ENCODE data around the gene PMFBP1. TPM values are rescaled to one million over a fixed set of nuclear protein-coding genes. Genes with fewer than 3 reads are reported as not detected.

The PMFBP1 gene
- total and polyA plus RNA-seq, 11 donors, result 0.09 to 0.77 (median 0.12) TPM; not detected in 4

DNA sequence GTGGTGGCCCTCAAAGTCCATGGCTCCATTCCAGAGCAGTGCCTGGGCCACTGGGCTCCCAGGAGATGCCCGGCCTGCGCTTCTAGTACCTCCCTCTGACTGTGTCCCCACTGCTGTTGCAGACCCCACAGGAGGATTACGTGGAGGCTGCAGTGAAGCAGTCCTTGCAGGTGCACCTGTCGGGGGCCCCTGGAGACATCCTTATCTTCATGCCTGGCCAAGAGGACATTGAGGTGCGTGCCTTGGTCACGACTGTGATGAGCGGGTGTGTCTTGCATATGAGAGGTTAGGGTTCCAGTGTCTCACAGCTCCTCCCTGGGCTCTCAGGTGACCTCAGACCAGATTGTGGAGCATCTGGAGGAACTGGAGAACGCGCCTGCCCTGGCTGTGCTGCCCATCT is 67.0 kb downstream of the PMFBP1 start:
- 87 to 96% (median 94%) methylated on average over 6 to 9 of the region's 9 CpGs for WGBS, 4 donors
- Histone ChIP-seq H3K36me3 (peaks cover 8 to 100% (median 100%) of the 10 kb centered on the region in 9 donors), H3K27me3 (no peaks in the 10 kb centered on the region), H3K9me3 (no peaks in the 10 kb centered on the region), H3K4me3 (no peak overlapping the region), H3K4me1 (no peaks in the 10 kb centered on the region), H3K27ac (no peak overlapping the region)
- intact Hi-C loops (cut with DNase I), result no loop called here
- TF ChIP-seq, protein P1, sequence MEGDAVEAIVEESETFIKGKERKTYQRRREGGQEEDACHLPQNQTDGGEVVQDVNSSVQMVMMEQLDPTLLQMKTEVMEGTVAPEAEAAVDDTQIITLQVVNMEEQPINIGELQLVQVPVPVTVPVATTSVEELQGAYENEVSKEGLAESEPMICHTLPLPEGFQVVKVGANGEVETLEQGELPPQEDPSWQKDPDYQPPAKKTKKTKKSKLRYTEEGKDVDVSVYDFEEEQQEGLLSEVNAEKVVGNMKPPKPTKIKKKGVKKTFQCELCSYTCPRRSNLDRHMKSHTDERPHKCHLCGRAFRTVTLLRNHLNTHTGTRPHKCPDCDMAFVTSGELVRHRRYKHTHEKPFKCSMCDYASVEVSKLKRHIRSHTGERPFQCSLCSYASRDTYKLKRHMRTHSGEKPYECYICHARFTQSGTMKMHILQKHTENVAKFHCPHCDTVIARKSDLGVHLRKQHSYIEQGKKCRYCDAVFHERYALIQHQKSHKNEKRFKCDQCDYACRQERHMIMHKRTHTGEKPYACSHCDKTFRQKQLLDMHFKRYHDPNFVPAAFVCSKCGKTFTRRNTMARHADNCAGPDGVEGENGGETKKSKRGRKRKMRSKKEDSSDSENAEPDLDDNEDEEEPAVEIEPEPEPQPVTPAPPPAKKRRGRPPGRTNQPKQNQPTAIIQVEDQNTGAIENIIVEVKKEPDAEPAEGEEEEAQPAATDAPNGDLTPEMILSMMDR (IDR thresholded peaks at IDR 0.05), result no peak
- TF ChIP-seq POLR2A (IDR thresholded peaks at IDR 0.05), result no peak
- DNase-seq (no peak), ATAC-seq (no peak)

DNA sequence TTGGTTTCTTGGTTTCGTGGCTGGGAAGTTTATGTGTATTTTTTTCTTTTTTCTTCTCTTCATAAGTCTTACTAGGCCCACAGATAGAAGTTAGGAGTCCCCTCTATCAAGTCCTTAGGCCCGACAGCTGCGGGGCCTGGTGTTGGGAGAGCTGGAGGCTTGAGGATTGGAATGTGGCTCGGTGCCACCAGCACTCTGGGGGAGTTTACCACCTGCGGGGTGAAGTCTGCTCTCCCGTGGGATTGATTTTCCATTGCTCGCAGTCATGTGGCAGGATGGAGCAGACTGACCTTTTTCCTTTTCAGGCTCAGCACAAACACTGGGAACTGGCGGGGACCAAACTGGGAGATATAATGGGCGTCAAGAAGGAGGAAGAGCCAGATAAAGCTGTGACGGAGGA is 70.8 kb downstream of the PMFBP1 start:
- Histone ChIP-seq H3K4me1 (no peaks in the 10 kb centered on the region), H3K9me3 (no peaks in the 10 kb centered on the region), H3K27ac (no peak overlapping the region), H3K27me3 (no peaks in the 10 kb centered on the region), H3K4me3 (no peak overlapping the region), H3K36me3 (peaks cover 2 to 100% (median 100%) of the 10 kb centered on the region in 9 donors)
- intact Hi-C loops (cut with DNase I), result no loop called here
- 50 to 57% (median 57%) methylated on average over 10 of the region's 10 CpGs for WGBS, 4 donors
- no peak for ATAC-seq
- DNase-seq, result no peak
- TF ChIP-seq, protein P1 (IDR thresholded peaks at IDR 0.05), result no peak
- TF ChIP-seq POLR2A (IDR thresholded peaks at IDR 0.05), result no peak

DNA sequence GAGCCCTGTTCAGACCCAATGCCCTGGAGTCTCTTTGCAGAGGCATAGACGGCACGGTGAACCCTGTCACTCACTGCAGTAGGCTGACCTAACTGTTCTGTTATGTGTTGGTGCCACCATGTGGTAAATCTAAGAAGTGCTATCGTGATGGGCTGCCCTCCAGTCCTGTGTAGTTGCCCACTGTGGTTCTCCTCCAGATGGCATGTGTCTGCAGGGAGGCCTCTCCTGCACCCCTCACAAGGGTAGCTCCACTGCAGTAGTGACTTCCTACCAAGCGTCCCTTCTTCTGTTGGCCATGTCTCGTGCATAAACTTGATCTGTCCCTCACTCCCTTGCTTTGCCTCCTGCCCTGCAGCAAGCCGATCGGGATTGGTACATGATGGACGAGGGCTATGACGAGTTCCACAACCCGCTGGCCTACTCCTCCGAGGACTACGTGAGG is 72.6 kb downstream of the PMFBP1 start:
- WGBS, 4 donors, result 65 to 72% (median 69%) methylated on average over 11 to 12 of the region's 12 CpGs
- Histone ChIP-seq H3K27me3 (no peaks in the 10 kb centered on the region), H3K4me3 (no peak overlapping the region), H3K27ac (no peak overlapping the region), H3K9me3 (no peaks in the 10 kb centered on the region), H3K4me1 (peaks cover 4 to 14% (median 10%) of the 10 kb centered on the region in 12 donors), H3K36me3 (peaks cover 0 to 87% (median 84%) of the 10 kb centered on the region in 9 donors)
- ATAC-seq (peak; percentile 63 to 89 (median 84)), DNase-seq (peak in 1 of 5 donors; percentile 34)
- TF ChIP-seq POLR2A (IDR thresholded peaks at IDR 0.05), result no peak
- TF ChIP-seq, protein P1 (IDR thresholded peaks at IDR 0.05), result peak; percentile 32 to 65 (median 48)
- intact Hi-C loops (cut with DNase I), result loop anchor here in 8 of 10 donors (1.0 to 10.0 kb wide), 4 partner anchors 29 to 205 kb away; partner anchors contain the start of gene IST1 (in 1 of the 8)

DNA sequence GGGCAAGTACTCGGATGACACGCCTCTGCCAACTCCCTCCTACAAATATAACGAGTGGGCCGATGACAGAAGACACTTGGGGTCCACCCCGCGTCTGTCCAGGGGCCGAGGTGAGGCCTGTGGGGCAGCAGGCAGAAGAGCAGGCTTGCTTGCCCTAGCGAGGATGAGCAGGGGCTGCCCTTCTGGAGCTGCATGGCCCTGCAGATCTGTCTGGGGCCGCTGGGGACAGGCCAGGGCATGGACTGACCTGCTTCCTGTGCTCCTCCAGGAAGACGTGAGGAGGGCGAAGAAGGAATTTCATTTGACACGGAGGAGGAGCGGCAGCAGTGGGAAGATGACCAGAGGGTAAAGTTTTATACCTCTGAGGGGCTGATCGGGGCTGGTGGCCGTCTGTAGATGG is 73.0 kb downstream of the PMFBP1 start:
- no peak for DNase-seq
- Histone ChIP-seq H3K27ac (no peak overlapping the region), H3K9me3 (no peaks in the 10 kb centered on the region), H3K4me3 (no peak overlapping the region), H3K4me1 (peaks cover 5 to 15% (median 13%) of the 10 kb centered on the region in 12 donors), H3K36me3 (peaks cover 0 to 82% (median 80%) of the 10 kb centered on the region in 9 donors), H3K27me3 (no peaks in the 10 kb centered on the region)
- intact Hi-C loops (cut with DNase I), result loop anchor here in 8 of 10 donors (1.0 to 10.0 kb wide), 4 partner anchors 28 to 204 kb away; partner anchors contain the start of gene IST1 (in 1 of the 8)
- TF ChIP-seq, protein P1 (IDR thresholded peaks at IDR 0.05), result no peak
- TF ChIP-seq POLR2A (IDR thresholded peaks at IDR 0.05), result no peak
- WGBS, 4 donors, result 74 to 81% (median 79%) methylated on average over 15 of the region's 15 CpGs
- ATAC-seq, result no peak

All from heart left ventricle (tissue), 16 donors.